IPS-15b (cell line): ENCODE data around the gene MTMR6.
"Not testable (repeated sequence)": the region's sequence is repeated elsewhere in the genome, so short reads cannot be mapped to it uniquely, and the experiment has no call there.

Experiments used
- H3K27me3 ChIP-seq: one replicate; pipeline ENCODE4 v1.6.1; 2013; ENCODE audit warnings: low read length; ENCODE audit not compliant: control insufficient read depth, insufficient read depth
- H3K36me3 ChIP-seq: one replicate; pipeline ENCODE4 v1.6.1; 2013; ENCODE audit warnings: low read length; ENCODE audit not compliant: control insufficient read depth, insufficient read depth
- H3K4me1 ChIP-seq: one replicate; pipeline ENCODE4 v1.6.1; 2013; ENCODE audit warnings: mild to moderate bottlenecking, low read length; ENCODE audit not compliant: control insufficient read depth, insufficient read depth
- H3K4me3 ChIP-seq: one replicate; pipeline ENCODE4 v1.5.1; 2013; ENCODE audit warnings: low read depth, low read length
- H3K9ac ChIP-seq: one replicate; pipeline ENCODE4 v1.6.1; 2013; ENCODE audit warnings: low read depth, mild to moderate bottlenecking, low read length
- H3K9me3 ChIP-seq: one replicate; pipeline ENCODE4 v1.6.1; 2013; ENCODE audit warnings: mild to moderate bottlenecking, low read length; ENCODE audit not compliant: control insufficient read depth, insufficient read depth

MTMR6 gene

DNA sequence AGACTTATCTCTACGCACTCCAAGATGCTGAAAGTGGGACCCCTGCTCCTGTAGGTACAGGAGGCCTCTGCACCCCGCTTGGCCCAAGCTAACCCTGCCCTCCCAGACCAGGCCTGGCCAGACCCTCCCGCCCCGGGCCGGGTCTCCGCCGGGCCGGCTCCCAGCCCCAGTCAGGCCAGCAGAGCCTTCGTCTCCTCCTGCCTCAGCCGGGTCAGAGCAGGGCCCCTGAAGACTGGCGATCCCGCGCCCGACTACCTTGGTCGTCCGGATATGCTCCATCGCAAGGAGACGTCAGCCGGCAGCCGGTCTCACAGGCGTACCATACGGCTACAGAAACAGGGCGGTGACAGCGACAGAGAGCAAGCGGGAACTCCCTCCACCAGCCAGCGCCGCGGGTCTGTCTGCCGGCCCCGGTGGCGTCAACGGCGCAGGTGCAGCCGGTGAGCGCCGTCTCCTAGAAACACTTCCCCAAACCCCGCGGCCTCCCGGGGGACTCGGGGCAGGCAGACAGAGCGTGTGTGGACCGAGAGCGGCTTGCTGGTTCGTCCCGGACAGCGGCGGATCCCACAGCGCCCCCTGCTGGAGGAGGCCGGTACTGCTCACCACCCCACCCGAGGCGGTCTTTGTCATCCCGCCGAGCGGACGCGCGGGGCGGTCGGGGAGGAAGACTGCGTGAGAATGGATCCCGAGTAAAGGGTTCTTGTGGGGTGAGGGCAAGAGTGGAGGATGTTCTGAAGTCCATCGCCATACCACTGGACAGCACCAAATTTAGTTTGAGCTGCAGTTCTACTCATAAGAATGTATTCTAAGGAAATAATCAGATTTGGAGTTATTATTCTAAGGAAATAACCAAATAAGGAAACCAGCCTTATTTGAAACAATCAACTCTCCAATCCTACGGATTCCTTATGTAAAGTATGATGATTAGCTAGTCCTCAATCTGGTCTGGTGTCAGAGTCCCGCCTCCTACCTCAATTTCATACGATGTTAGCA, at the start of gene MTMR6:
MTMR6 (minus strand) TSS at position 520 of the 993 bp plus-strand sequence; CDS start at position 279, 241 bp downstream.
- H3K9ac ChIP-seq: peak within 1 kb of the TSS; percentile 79
- no peaks in the 10 kb centered on the region for H3K9me3 ChIP-seq
- H3K36me3 ChIP-seq: no peaks in the 10 kb centered on the region
- H3K4me1 ChIP-seq: no peaks in the 10 kb centered on the region
- H3K4me3 ChIP-seq: peak within 1 kb of the TSS; percentile 85
- peaks cover 7% of the 10 kb centered on the region for H3K27me3 ChIP-seq

DNA sequence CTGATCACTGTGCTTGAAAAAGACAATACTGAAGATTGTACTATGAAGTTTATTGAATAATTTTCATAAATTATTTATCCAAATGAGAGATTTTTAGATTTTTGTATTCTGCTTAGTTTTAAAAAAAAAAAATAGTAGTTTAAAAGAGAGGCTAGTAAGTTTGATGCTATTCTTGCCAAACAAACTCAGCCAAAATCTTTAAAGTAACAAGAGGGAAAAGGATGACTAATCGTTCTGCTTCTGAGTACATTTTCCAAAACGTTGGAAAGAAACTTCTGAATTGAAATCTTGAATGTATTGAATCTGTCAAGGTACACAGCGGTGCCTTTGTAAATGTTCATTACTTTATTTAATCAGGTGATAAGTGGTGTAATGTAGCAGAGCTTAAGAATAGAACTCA, 48.6 kb upstream of the MTMR6 start:
- no peaks in the 10 kb centered on the region for H3K9me3 ChIP-seq
- H3K36me3 ChIP-seq: peaks cover 7% of the 10 kb centered on the region
- H3K4me1 ChIP-seq: no peaks in the 10 kb centered on the region
- no peaks in the 10 kb centered on the region for H3K27me3 ChIP-seq
- H3K4me3 ChIP-seq: no peak overlapping the region
- H3K9ac ChIP-seq: no peak overlapping the region

- H3K9me3 ChIP-seq: no peaks in the 10 kb centered on the region
- no peak overlapping the region for H3K9ac ChIP-seq
- no peaks in the 10 kb centered on the region for H3K4me1 ChIP-seq
- H3K27me3 ChIP-seq: no peaks in the 10 kb centered on the region
- H3K36me3 ChIP-seq: peaks cover 7% of the 10 kb centered on the region
- no peak overlapping the region for H3K4me3 ChIP-seq
Observed at GRCh38 chr13:25330541-25330940, 43.3 kb upstream of the MTMR6 start.

DNA sequence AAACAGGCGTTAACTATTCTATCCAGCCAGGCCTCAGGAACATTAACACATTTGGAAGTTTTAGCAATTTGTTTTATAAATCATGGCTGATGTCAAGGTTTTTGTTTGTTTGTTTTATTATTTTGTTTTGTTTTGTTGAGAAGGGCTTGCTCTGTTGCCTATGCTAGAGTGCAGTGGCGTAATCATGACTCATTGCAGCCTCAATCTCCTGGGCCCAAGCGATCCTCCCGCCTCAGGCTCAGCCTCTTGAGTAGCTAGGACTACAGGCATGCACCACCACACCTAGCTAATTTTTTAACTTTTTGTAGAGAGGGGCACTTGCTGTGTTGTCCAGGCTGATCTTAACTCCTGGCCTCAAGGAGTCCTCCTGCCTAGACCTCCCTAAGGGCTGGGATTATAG, 42.4 kb upstream of the MTMR6 start:
- H3K27me3 ChIP-seq: no peaks in the 10 kb centered on the region
- no peaks in the 10 kb centered on the region for H3K9me3 ChIP-seq
- no peak overlapping the region for H3K4me3 ChIP-seq
- no peak overlapping the region for H3K9ac ChIP-seq
- peaks cover 7% of the 10 kb centered on the region for H3K36me3 ChIP-seq
- H3K4me1 ChIP-seq: no peaks in the 10 kb centered on the region

GRCh38 chr13:25324100-25324499, 36.8 kb upstream of the MTMR6 start:
- no peak overlapping the region for H3K4me3 ChIP-seq
- no peak overlapping the region for H3K9ac ChIP-seq
- no peaks in the 10 kb centered on the region for H3K4me1 ChIP-seq
- no peaks in the 10 kb centered on the region for H3K36me3 ChIP-seq
- H3K9me3 ChIP-seq: no peaks in the 10 kb centered on the region
- no peaks in the 10 kb centered on the region for H3K27me3 ChIP-seq

- Histone ChIP-seq H3K36me3 (no peaks in the 10 kb centered on the region), H3K9ac (no peak overlapping the region), H3K4me3 (no peak overlapping the region), H3K4me1 (no peaks in the 10 kb centered on the region), H3K27me3 (no peaks in the 10 kb centered on the region), H3K9me3 (no peaks in the 10 kb centered on the region)
Observed at GRCh38 chr13:25319771-25320170, 32.5 kb upstream of the MTMR6 start.

GRCh38 chr13:25318946-25319345, 31.7 kb upstream of the MTMR6 start:
- not testable (repeated sequence) for H3K9me3 ChIP-seq, H3K4me1 ChIP-seq, H3K9ac ChIP-seq, H3K27me3 ChIP-seq, H3K4me3 ChIP-seq, H3K36me3 ChIP-seq

GRCh38 chr13:25310891-25311290, 23.6 kb upstream of the MTMR6 start:
- Histone ChIP-seq H3K9ac (no peak overlapping the region), H3K27me3 (no peaks in the 10 kb centered on the region), H3K4me1 (no peaks in the 10 kb centered on the region), H3K4me3 (no peak overlapping the region), H3K36me3 (peaks cover 22% of the 10 kb centered on the region), H3K9me3 (no peaks in the 10 kb centered on the region)

GRCh38 chr13:25306671-25307464, 19.6 kb upstream of the MTMR6 start:
- Histone ChIP-seq H3K36me3 (peaks cover 13% of the 10 kb centered on the region), H3K27me3 (no peaks in the 10 kb centered on the region), H3K4me1 (peaks cover 4% of the 10 kb centered on the region), H3K4me3 (no peak overlapping the region), H3K9me3 (no peaks in the 10 kb centered on the region), H3K9ac (no peak overlapping the region)

- H3K4me1 ChIP-seq: peaks cover 6% of the 10 kb centered on the region
- H3K36me3 ChIP-seq: peaks cover 3% of the 10 kb centered on the region
- peak overlapping the region; percentile 88 for H3K9ac ChIP-seq
- H3K27me3 ChIP-seq: peaks cover 6% of the 10 kb centered on the region
- H3K9me3 ChIP-seq: no peaks in the 10 kb centered on the region
- peak overlapping the region; percentile 92 for H3K4me3 ChIP-seq
Observed at GRCh38 chr13:25302121-25302520, 14.8 kb upstream of the MTMR6 start.

- peaks cover 6% of the 10 kb centered on the region for H3K4me1 ChIP-seq
- H3K9ac ChIP-seq: peak within 1 kb of the TSS; percentile 88
- no peaks in the 10 kb centered on the region for H3K9me3 ChIP-seq
- H3K36me3 ChIP-seq: peaks cover 3% of the 10 kb centered on the region
- peak within 1 kb of the TSS; percentile 92 for H3K4me3 ChIP-seq
- H3K27me3 ChIP-seq: peaks cover 6% of the 10 kb centered on the region
Observed at GRCh38 chr13:25301347-25302113, 14.2 kb upstream of the MTMR6 start, which contains the start of gene NUP58. Gene NUP58, plus strand, starts transcription at chr13:25301625. Its CDS starts 149 bp downstream, at chr13:25301774.
